Ascending aorta (tissue), 2 donors: ENCODE data around the gene SMIM26. TPM values are rescaled to one million over a fixed set of nuclear protein-coding genes. Genes with fewer than 3 reads are reported as not detected.

Experiments used
- DNase-seq, 2 donors: peaks; one replicate each; pipeline ENCODE4 v3.0.0-alpha.2; 2019; ENCODE audit warnings: low spot score in 2 of 2
- H3K27ac ChIP-seq, 2 donors: fragments of 200-600 bp; sonication (generic); one replicate each; pipeline ENCODE4 v1.5.1; 2016 to 2017; ENCODE audit warnings: mild to moderate bottlenecking in 1 of 2
- H3K27me3 ChIP-seq: fragments of 200-600 bp; sonication (generic); one replicate; pipeline ENCODE4 v1.5.1; 2017
- H3K36me3 ChIP-seq, 2 donors: fragments of 200-600 bp; sonication (generic); one replicate each; pipeline ENCODE4 v1.5.1; 2016
- H3K4me1 ChIP-seq, 2 donors: fragments of 200-600 bp; sonication (generic); one replicate each; pipeline ENCODE4 v1.5.1; 2016 to 2017; ENCODE audit warnings: mild to moderate bottlenecking in 1 of 2
- H3K4me3 ChIP-seq, 2 donors: fragments of 200-600 bp; sonication (generic); one replicate each; pipeline ENCODE4 v1.5.1; 2016 to 2017; ENCODE audit warnings: mild to moderate bottlenecking in 1 of 2
- H3K9me3 ChIP-seq, 2 donors: fragments of 200-600 bp; sonication (generic); one replicate each; pipeline ENCODE4 v1.5.1; 2016
- intact Hi-C: fragments of 100-400 bp; cut with DNase I; formaldehyde crosslinking; loops from one replicate; pipeline ENCODE4 v1.15.1; 2023
- total RNA-seq: library from RNA; depleted of rRNA; stranded (reverse); fragments of >200 nt; gene quantifications from one replicate; pipeline ENCODE4 v1.1.0, GENCODE V29; 2016
- TF ChIP-seq, protein P1 (sequence below), 3 experiments: fragments of 200-600 bp in 2 of 3; fragments of 450-650 bp in 1 of 3; sonication (generic) in 2 of 3; IDR thresholded peaks; one replicate each; pipeline ENCODE4 v1.5.1; 2016 to 2019; ENCODE audit warnings: antibody characterized with exemption in 3 of 3, mild to moderate bottlenecking in 1 of 3, moderate library complexity in 1 of 3

SMIM26 gene
- total RNA-seq, 1 donor from 2014 or later, result 67.7 TPM

DNA sequence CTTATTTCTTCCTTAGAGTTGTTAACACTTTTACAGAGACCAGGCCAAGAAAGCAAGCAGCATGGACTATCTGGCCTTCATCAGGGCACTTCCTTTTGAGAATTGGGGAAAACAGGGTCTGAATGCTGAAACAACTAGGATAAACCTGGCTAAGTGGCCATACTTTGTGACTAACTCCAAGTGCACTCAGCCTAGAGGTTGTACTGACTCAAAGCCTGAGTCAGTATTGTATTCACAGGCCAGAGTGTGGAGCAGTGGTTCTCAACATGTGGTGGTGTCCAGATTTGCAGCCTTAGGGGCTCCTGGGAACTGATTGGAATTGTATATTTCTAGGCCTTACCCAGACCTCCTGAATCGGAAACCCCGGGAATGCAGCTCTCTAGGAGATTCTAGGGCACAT, 39.4 kb upstream of the SMIM26 start:
- Histone ChIP-seq H3K36me3 (peaks cover 80 to 87% of the 10 kb centered on the region in 2 donors), H3K9me3 (no peaks in the 10 kb centered on the region), H3K27ac (no peak overlapping the region), H3K27me3 (no peaks in the 10 kb centered on the region), H3K4me1 (no peaks in the 10 kb centered on the region), H3K4me3 (no peak overlapping the region)
- intact Hi-C loops, result no loop called here
- TF ChIP-seq, protein P1, sequence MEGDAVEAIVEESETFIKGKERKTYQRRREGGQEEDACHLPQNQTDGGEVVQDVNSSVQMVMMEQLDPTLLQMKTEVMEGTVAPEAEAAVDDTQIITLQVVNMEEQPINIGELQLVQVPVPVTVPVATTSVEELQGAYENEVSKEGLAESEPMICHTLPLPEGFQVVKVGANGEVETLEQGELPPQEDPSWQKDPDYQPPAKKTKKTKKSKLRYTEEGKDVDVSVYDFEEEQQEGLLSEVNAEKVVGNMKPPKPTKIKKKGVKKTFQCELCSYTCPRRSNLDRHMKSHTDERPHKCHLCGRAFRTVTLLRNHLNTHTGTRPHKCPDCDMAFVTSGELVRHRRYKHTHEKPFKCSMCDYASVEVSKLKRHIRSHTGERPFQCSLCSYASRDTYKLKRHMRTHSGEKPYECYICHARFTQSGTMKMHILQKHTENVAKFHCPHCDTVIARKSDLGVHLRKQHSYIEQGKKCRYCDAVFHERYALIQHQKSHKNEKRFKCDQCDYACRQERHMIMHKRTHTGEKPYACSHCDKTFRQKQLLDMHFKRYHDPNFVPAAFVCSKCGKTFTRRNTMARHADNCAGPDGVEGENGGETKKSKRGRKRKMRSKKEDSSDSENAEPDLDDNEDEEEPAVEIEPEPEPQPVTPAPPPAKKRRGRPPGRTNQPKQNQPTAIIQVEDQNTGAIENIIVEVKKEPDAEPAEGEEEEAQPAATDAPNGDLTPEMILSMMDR (IDR thresholded peaks at IDR 0.05), result no peak
- DNase-seq, result no peak

DNA sequence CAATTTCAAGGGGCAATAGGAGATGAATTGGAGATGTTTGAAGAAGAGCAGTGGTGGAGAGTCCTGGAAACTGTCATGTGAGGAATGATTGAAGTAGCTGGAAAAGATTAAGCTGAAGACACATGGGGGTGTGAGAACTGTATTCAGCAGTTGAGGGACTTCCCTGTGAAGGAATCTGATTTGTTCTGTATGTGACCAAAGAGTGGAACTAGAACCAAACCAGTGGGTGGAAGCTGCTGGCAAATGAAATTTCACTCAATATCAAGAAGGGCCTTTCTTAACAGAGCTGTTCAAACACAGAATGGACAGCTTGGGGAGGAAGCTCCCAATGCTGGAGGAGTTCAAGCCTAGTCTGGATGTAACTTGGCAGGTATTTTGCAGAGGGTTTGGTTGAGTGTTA, 38.2 kb upstream of the SMIM26 start:
- H3K4me3 ChIP-seq, result no peak overlapping the region
- DNase-seq, result no peak
- TF ChIP-seq, protein P1 (IDR thresholded peaks at IDR 0.05), result no peak
- intact Hi-C loops, result no loop called here
- H3K27me3 ChIP-seq, result no peaks in the 10 kb centered on the region
- H3K4me1 ChIP-seq, result no peaks in the 10 kb centered on the region
- no peaks in the 10 kb centered on the region for H3K9me3 ChIP-seq
- peaks cover 89 to 99% of the 10 kb centered on the region in 2 donors for H3K36me3 ChIP-seq
- no peak overlapping the region for H3K27ac ChIP-seq

DNA sequence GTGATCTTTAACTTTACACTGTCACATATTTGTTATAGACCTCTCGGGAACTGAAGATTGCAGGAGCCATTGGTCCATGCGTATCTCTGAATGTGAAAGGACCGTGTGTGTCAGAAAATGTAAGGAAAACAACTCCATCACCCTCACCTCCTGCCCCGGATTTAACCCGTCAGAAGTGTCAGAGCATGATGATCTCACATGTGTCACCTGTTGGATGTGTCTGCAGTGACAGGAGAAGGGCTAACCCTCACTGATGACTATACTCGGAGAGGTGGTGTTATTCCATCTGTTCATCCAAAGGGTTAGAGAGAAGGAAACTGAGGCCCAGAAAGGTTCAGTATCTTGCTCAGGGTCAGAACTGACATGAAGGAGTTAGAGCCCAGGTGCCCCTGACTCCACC, 34.6 kb upstream of the SMIM26 start:
- H3K27me3 ChIP-seq, result no peaks in the 10 kb centered on the region
- TF ChIP-seq, protein P1 (IDR thresholded peaks at IDR 0.05), result no peak
- intact Hi-C loops, result no loop called here
- no peak overlapping the region for H3K27ac ChIP-seq
- DNase-seq, result no peak
- no peaks in the 10 kb centered on the region for H3K9me3 ChIP-seq
- no peak overlapping the region for H3K4me3 ChIP-seq
- H3K4me1 ChIP-seq, result no peaks in the 10 kb centered on the region
- peaks cover 76 to 93% of the 10 kb centered on the region in 2 donors for H3K36me3 ChIP-seq

DNA sequence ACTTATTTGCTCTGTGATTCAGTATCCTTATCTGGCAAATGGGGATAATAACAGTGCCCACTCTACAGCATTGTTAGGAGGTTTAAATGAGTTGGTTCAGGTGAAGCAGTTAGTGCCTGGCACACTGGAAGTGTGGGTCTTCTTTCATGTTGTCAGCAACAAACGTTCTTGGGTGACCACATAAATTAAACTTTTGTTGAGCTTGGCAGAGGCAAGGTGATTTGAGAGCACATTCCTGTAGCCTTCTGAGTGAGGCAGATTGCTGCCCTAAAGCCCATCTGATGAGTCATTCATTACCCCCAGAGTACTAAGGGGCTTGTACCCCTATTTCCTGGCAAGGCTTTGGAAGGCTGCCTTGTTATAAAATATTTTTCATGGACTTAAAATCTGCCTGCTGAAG, 33.7 kb upstream of the SMIM26 start:
- Histone ChIP-seq H3K4me1 (no peaks in the 10 kb centered on the region), H3K4me3 (no peak overlapping the region), H3K27ac (no peak overlapping the region), H3K9me3 (no peaks in the 10 kb centered on the region), H3K36me3 (peaks cover 72 to 86% of the 10 kb centered on the region in 2 donors), H3K27me3 (no peaks in the 10 kb centered on the region)
- TF ChIP-seq, protein P1 (IDR thresholded peaks at IDR 0.05), result no peak
- no peak for DNase-seq
- intact Hi-C loops, result no loop called here

DNA sequence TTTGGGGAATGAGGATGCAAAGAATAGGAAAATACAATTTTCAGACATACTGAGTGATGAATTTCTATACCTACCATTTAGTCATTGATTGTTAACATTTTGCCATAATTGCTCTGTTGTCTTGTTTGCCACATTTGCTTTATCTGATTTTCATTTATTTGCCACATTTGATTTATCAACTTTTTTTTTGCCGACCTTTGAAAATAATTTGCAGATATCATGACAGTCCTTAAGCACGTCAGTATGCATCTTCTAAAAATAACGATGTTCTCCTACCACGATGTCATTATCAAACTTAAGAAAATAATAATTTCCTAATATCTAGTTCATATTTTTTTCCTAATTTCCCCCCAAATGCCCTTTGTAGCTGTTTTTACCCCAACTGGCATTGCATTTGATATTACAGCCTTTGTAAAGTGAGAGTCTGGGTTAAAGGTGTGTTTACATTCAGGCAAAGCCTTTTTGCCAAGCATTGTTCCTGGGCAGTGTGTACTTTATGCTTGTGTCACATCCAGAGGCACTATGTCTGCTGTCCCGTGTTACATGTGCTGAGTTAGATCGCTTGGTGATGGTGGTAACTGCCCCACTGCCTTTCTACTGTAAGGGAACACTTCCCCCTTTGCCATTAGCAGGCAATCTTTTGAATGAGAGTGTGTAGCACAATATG, 33.1 kb upstream of the SMIM26 start:
- intact Hi-C loops, result no loop called here
- Histone ChIP-seq H3K4me1 (no peaks in the 10 kb centered on the region), H3K27ac (no peak overlapping the region), H3K9me3 (no peaks in the 10 kb centered on the region), H3K36me3 (peaks cover 70 to 83% of the 10 kb centered on the region in 2 donors), H3K4me3 (no peak overlapping the region), H3K27me3 (no peaks in the 10 kb centered on the region)
- DNase-seq, result no peak
- TF ChIP-seq, protein P1 (IDR thresholded peaks at IDR 0.05), result no peak

DNA sequence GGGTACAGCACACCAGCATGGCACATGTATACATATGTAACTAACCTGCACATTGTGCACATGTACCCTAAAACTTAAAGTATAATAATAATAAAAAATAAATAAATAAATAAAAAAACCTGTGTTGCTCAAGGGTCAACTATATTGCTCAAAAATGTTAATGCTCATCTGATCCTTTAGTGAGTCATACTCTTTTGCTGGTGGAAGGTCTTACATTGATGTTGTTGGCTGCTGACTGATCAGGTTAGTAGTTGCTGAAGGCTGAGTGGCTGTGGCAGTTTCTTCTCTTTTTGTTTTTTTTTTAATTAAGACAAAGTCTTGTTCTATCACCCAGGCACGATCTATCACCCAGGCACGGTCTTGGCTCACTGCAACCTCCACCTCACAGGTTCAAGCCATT, 29.6 kb upstream of the SMIM26 start:
- Histone ChIP-seq H3K4me1 (no peaks in the 10 kb centered on the region), H3K27me3 (no peaks in the 10 kb centered on the region), H3K9me3 (no peaks in the 10 kb centered on the region), H3K4me3 (no peak overlapping the region), H3K36me3 (peaks cover 42 to 71% of the 10 kb centered on the region in 2 donors), H3K27ac (no peak overlapping the region)
- TF ChIP-seq, protein P1 (IDR thresholded peaks at IDR 0.05), result no peak
- no peak for DNase-seq
- intact Hi-C loops, result no loop called here
